SK-N-SH (cell line): ENCODE data around the gene CD207. TPM values are rescaled to one million over a fixed set of nuclear protein-coding genes. Genes with fewer than 3 reads are reported as not detected.

Experiments
- CTCF ChIA-PET: fragments of 300-600, 350-600 bp; formaldehyde crosslinking; extraction: SDS; loops from one replicate; lab custom pipeline; 2021; lab: Yijun Ruan, JAX
- POLR2A ChIA-PET: fragments of 350-600 bp; sonication (Branson Sonifier 250); formaldehyde crosslinking; extraction: SDS; loops from one replicate; lab custom pipeline; 2020; ENCODE audit warnings: antibody characterized with exemption, inconsistent platforms; lab: Yijun Ruan, JAX
- DNase-seq: peaks from one replicate; pipeline ENCODE4 v3.0.0; 2012
- H2AFZ ChIP-seq: fragments of 200-600 bp; sonication (generic); 2 replicates; pipeline ENCODE4 v1.8.1; 2016; ENCODE audit warnings: antibody characterized with exemption, mild to moderate bottlenecking, low read depth
- H3F3A ChIP-seq: fragments of 200-600 bp; sonication (generic); replicated peaks from 2 replicates; pipeline ENCODE3; 2016; ENCODE audit warnings: antibody characterized with exemption, mild to moderate bottlenecking; ENCODE audit not compliant: insufficient read depth
- H3K27ac ChIP-seq, 2 experiments: fragments of 200-500 bp in 1 of 2; fragments of 200-600 bp in 1 of 2; sonication (Bioruptor generic) in 1 of 2; sonication (generic), shearing (Covaris generic) in 1 of 2; 2 replicates each; pipeline versions ENCODE4 v1.5.1 to v1.6.1; 2014 to 2016; ENCODE audit warnings: low read depth in 2 of 2, inconsistent platforms in 1 of 2, low read length in 1 of 2, mild to moderate bottlenecking in 1 of 2, mixed read lengths in 1 of 2
- H3K27me3 ChIP-seq: fragments of 200-600 bp; sonication (generic), shearing (Covaris generic); 2 replicates; pipeline ENCODE4 v1.6.1; 2016; ENCODE audit warnings: mixed run types; ENCODE audit not compliant: insufficient read depth
- H3K36me3 ChIP-seq, 2 experiments: fragments of 200-500 bp in 1 of 2; fragments of 200-600 bp in 1 of 2; sonication (Bioruptor generic) in 1 of 2; sonication (generic) in 1 of 2; replicated peaks in 1 of 2; 2 replicates each; pipeline versions ENCODE3 to v1.5.1; 2014 to 2016; ENCODE audit warnings: low read length in 1 of 2, mild to moderate bottlenecking in 1 of 2; ENCODE audit not compliant: insufficient read depth in 2 of 2, control insufficient read depth in 1 of 2
- H3K4me1 ChIP-seq, 2 experiments: fragments of 200-500 bp in 1 of 2; fragments of 200-600 bp in 1 of 2; sonication (Bioruptor generic) in 1 of 2; sonication (generic), shearing (Covaris generic) in 1 of 2; 2 replicates each; pipeline versions ENCODE4 v1.5.1 to v1.6.1; 2014 to 2016; ENCODE audit warnings: low read depth in 1 of 2, low read length in 1 of 2, mixed run types in 1 of 2; ENCODE audit not compliant: insufficient read depth in 2 of 2, control insufficient read depth in 1 of 2
- H3K4me2 ChIP-seq: fragments of 200-600 bp; sonication (generic), shearing (Covaris generic); 2 replicates; pipeline ENCODE4 v1.6.1; 2017; ENCODE audit warnings: mixed run types
- H3K4me3 ChIP-seq, 2 experiments: fragments of 200-500 bp in 1 of 2; fragments of 200-600 bp in 1 of 2; sonication (Bioruptor generic) in 1 of 2; sonication (generic), shearing (Covaris generic) in 1 of 2; 2 replicates each; pipeline versions ENCODE4 v1.5.1 to v1.8.1; 2014 to 2016; ENCODE audit warnings: low read depth in 2 of 2, inconsistent platforms in 1 of 2, low read length in 1 of 2, mild to moderate bottlenecking in 1 of 2, mixed read lengths in 1 of 2, moderate library complexity in 1 of 2
- H3K79me2 ChIP-seq: fragments of 200-600 bp; sonication (generic); 2 replicates; pipeline ENCODE4 v1.8.1; 2017; ENCODE audit warnings: mild to moderate bottlenecking; ENCODE audit not compliant: insufficient read depth
- H3K9ac ChIP-seq: fragments of 200-600 bp; sonication (generic); 2 replicates; pipeline ENCODE4 v1.6.1; 2017; ENCODE audit warnings: mixed run types
- H3K9me2 ChIP-seq: fragments of 200-600 bp; sonication (generic); 2 replicates; pipeline ENCODE4 v1.6.1; 2017; ENCODE audit warnings: mixed run types
- H3K9me3 ChIP-seq: fragments of 200-600 bp; sonication (generic); 2 replicates; pipeline ENCODE4 v1.6.1; 2017; ENCODE audit warnings: mixed run types, mild to moderate bottlenecking, moderate library complexity
- H4K20me1 ChIP-seq: fragments of 200-600 bp; sonication (generic); 2 replicates; pipeline ENCODE4 v1.6.1; 2017; ENCODE audit warnings: mild to moderate bottlenecking, mixed run types; ENCODE audit not compliant: insufficient read depth
- EZH2phosphoT487 ChIP-seq: fragments of 200-600 bp; sonication (generic); IDR thresholded peaks from 2 replicates; pipeline ENCODE4 v1.6.1; 2017; ENCODE audit warnings: low read depth, mixed run types, mild to moderate bottlenecking, antibody characterized with exemption, moderate library complexity, borderline replicate concordance
- FOSL2 ChIP-seq: IDR thresholded peaks from 2 replicates; pipeline ENCODE4 v1.4.0; 2012; ENCODE audit warnings: low read depth, mild to moderate bottlenecking, moderate library complexity, borderline replicate concordance
- FOXJ3 ChIP-seq: sonication (generic); formaldehyde crosslinking; IDR thresholded peaks from 2 replicates; pipeline ENCODE4 v1.5.1; 2020; ENCODE audit warnings: mild to moderate bottlenecking, missing genetic modification reagents
- JUND ChIP-seq: IDR thresholded peaks from 2 replicates; pipeline ENCODE4 v1.4.0; 2012
- MEF2A ChIP-seq: IDR thresholded peaks from 2 replicates; pipeline ENCODE4 v1.4.0; 2012; ENCODE audit warnings: low read depth, borderline replicate concordance
- NFIC ChIP-seq: IDR thresholded peaks from 2 replicates; pipeline ENCODE4 v1.4.0; 2012; ENCODE audit warnings: borderline replicate concordance
- POLR2AphosphoS5 ChIP-seq: IDR thresholded peaks from 2 replicates; pipeline ENCODE4 v1.6.1; 2012; ENCODE audit warnings: low read depth, low read length
- RAD21 ChIP-seq: IDR thresholded peaks from 2 replicates; pipeline ENCODE4 v1.6.1; 2012; ENCODE audit warnings: mild to moderate bottlenecking, low read length
- RCOR1 ChIP-seq: fragments of 150-350 bp; IDR thresholded peaks from 2 replicates; pipeline ENCODE4 v1.6.1; 2017; ENCODE audit warnings: antibody characterized with exemption, low read length
- RFX5 ChIP-seq: IDR thresholded peaks from 2 replicates; pipeline ENCODE4 v1.6.1; 2012; ENCODE audit warnings: mild to moderate bottlenecking, improper control_type of control experiment, low read length
- RXRA ChIP-seq: IDR thresholded peaks from 2 replicates; pipeline ENCODE4 v1.4.0; 2012; ENCODE audit warnings: low read depth, mild to moderate bottlenecking, borderline replicate concordance
- WGBS: methylation state at CpG from one replicate; pipeline ENCODE4 v1.1.6; 2017; ENCODE audit warnings: low lambda C conversion rate; 5-methylcytosine and 5-hydroxymethylcytosine counted together
- polyA plus RNA-seq, 3 experiments: library from polyadenylated mRNA; depleted of rRNA; stranded (reverse); fragments of >200 nt; gene quantifications; 2 replicates each; pipeline ENCODE4 v1.2.3, GENCODE V29; 2012
- TF ChIP-seq, protein P1 (sequence below): fragments of 150-350 bp; IDR thresholded peaks from 2 replicates; pipeline ENCODE4 v1.6.1; 2017; ENCODE audit warnings: antibody characterized with exemption, low read length, low read depth, borderline replicate concordance
- TF ChIP-seq, protein P2 (sequence below): IDR thresholded peaks from 2 replicates; pipeline ENCODE4 v1.4.0; 2012; ENCODE audit warnings: low read depth, borderline replicate concordance
- TF ChIP-seq, protein P3 (sequence below): IDR thresholded peaks from 2 replicates; pipeline ENCODE4 v1.4.0; 2012; ENCODE audit warnings: low read depth
- TF ChIP-seq, protein P4 (sequence below): IDR thresholded peaks from 2 replicates; pipeline ENCODE4 v1.4.0; 2012; ENCODE audit warnings: low read depth, borderline replicate concordance
- TF ChIP-seq, protein P5 (sequence below): IDR thresholded peaks from 2 replicates; pipeline ENCODE4; 2012

CD207 gene
- polyA plus RNA-seq, 1 of the 3 experiments (the other 2 are of a cell fraction) = 0.33 TPM

DNA sequence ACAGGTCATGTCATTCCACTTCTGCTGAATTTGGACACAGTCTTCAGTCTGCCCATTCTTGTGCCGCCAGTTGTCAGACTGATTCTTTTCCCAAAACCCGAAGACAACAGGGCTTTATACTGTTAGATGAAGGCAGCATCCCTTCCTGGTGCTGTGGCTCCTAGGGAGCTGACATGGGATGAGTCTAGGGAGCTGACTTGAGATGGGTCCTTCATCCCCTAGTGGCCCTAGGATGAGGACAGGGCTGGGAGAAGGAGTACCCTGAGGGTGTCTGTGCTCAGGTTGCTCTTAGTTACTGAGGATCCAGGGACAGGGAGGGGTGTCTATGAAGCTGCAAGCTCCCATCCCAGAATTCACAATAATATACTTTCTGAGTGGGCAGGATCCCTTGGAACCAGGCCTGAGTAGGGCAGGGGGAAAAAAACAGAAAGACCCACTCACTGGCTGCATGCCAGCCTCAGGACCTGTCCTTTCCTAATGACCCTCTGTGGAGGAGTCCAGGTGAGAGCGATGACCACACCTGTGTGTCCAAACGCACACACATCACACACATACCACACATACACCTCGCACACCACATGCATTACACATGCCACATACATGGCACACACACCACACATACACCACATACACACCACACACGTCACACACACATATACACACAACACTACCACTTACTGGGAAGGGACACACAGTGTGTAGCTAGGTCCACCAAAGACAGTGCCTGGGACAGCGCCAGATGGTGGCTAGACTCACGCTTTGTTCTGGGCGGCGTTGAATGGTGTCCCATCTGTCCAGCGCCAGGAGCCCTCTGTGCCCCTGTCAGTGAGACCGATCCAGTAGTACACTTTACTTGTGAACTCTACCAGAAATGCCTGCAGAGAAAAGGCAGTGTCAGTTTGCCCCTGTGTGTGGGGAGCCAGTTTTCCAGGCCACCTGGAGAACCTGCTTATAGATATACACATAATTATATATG, 26.3 kb downstream of the CD207 start:
- ChIA-PET CTCF (interaction anchor here (0.7 to 1.6 kb wide), 4 partner anchors 19 to 505 kb away, joined by 3 to 5 read pairs (median 4); partner anchors contain the start of gene FIGLA), POLR2A (no interaction called here)
- no peaks in the 10 kb centered on the region for H3K4me1 ChIP-seq
- H4K20me1 ChIP-seq = no peaks in the 10 kb centered on the region
- WGBS = 65% methylated on average over 12 of the region's 12 CpGs
- H3K79me2 ChIP-seq = no peaks in the 10 kb centered on the region
- H3F3A ChIP-seq = no peaks in the 10 kb centered on the region
- no peak for DNase-seq
- no peak overlapping the region for H2AFZ ChIP-seq
- no peaks in the 10 kb centered on the region for H3K9me2 ChIP-seq
- no peak overlapping the region for H3K9ac ChIP-seq
- no peaks in the 10 kb centered on the region for H3K36me3 ChIP-seq
- H3K4me2 ChIP-seq = no peak overlapping the region
- no peak overlapping the region for H3K27ac ChIP-seq
- TF ChIP-seq EZH2phosphoT487 = no peak
- TF ChIP-seq MEF2A = no peak
- TF ChIP-seq, protein P1, sequence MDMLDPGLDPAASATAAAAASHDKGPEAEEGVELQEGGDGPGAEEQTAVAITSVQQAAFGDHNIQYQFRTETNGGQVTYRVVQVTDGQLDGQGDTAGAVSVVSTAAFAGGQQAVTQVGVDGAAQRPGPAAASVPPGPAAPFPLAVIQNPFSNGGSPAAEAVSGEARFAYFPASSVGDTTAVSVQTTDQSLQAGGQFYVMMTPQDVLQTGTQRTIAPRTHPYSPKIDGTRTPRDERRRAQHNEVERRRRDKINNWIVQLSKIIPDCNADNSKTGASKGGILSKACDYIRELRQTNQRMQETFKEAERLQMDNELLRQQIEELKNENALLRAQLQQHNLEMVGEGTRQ = no peak
- TF ChIP-seq, protein P2, sequence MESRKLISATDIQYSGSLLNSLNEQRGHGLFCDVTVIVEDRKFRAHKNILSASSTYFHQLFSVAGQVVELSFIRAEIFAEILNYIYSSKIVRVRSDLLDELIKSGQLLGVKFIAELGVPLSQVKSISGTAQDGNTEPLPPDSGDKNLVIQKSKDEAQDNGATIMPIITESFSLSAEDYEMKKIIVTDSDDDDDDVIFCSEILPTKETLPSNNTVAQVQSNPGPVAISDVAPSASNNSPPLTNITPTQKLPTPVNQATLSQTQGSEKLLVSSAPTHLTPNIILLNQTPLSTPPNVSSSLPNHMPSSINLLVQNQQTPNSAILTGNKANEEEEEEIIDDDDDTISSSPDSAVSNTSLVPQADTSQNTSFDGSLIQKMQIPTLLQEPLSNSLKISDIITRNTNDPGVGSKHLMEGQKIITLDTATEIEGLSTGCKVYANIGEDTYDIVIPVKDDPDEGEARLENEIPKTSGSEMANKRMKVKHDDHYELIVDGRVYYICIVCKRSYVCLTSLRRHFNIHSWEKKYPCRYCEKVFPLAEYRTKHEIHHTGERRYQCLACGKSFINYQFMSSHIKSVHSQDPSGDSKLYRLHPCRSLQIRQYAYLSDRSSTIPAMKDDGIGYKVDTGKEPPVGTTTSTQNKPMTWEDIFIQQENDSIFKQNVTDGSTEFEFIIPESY = no peak
- no peak for TF ChIP-seq RCOR1
- no peak for TF ChIP-seq RAD21
- TF ChIP-seq POLR2AphosphoS5 = no peak
- TF ChIP-seq, protein P3, sequence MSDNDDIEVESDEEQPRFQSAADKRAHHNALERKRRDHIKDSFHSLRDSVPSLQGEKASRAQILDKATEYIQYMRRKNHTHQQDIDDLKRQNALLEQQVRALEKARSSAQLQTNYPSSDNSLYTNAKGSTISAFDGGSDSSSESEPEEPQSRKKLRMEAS = no peak
- TF ChIP-seq NFIC = no peak
- TF ChIP-seq, protein P4, sequence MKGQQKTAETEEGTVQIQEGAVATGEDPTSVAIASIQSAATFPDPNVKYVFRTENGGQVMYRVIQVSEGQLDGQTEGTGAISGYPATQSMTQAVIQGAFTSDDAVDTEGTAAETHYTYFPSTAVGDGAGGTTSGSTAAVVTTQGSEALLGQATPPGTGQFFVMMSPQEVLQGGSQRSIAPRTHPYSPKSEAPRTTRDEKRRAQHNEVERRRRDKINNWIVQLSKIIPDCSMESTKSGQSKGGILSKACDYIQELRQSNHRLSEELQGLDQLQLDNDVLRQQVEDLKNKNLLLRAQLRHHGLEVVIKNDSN = no peak
- TF ChIP-seq, protein P5, sequence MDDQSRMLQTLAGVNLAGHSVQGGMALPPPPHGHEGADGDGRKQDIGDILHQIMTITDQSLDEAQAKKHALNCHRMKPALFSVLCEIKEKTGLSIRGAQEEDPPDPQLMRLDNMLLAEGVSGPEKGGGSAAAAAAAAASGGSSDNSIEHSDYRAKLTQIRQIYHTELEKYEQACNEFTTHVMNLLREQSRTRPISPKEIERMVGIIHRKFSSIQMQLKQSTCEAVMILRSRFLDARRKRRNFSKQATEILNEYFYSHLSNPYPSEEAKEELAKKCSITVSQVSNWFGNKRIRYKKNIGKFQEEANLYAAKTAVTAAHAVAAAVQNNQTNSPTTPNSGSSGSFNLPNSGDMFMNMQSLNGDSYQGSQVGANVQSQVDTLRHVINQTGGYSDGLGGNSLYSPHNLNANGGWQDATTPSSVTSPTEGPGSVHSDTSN = no peak
- no peak for TF ChIP-seq FOSL2
- no peak for TF ChIP-seq JUND
- TF ChIP-seq RXRA = no peak
- no peak for TF ChIP-seq FOXJ3 (CRISPR knock-in tag)
- TF ChIP-seq RFX5 = no peak
- no peak overlapping the region for H3K4me3 ChIP-seq
- H3K27me3 ChIP-seq = no peaks in the 10 kb centered on the region; the same call in 1 of the 2 replicates
- H3K9me3 ChIP-seq = no peaks in the 10 kb centered on the region
